ENCODE data around the gene CACNA1D. TPM values are rescaled to one million over a fixed set of nuclear protein-coding genes. Genes with fewer than 3 reads are reported as not detected.

The CACNA1D gene
- total RNA-seq, 1 donor from 2014 or later, result 11.6 TPM

DNA sequence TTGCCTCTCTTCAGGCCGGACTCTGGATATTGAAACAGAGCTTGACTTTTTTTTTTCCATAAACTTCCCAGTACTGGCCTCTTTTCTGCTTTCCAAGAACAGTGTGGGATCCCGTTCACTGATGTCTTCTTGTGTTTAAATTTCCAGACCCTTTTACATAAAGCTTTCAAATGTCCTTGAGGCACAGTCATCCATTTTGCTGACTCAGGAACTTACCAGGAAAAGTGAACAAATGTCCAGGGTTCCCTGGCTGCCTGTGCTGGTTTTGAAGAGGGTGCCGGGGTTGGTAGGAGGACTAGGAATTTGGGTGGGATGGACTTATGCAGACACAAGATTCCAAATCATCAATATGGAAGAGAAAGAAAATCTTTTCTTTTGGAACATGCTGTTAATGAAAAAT, 283.7 kb downstream of the CACNA1D start:
- DNase-seq (ENCODE audit: low spot score), result no peak

GRCh38 chr3:53780171-53780570, 285.8 kb downstream of the CACNA1D start:
- DNase-seq (ENCODE audit: low spot score), result no peak

DNA sequence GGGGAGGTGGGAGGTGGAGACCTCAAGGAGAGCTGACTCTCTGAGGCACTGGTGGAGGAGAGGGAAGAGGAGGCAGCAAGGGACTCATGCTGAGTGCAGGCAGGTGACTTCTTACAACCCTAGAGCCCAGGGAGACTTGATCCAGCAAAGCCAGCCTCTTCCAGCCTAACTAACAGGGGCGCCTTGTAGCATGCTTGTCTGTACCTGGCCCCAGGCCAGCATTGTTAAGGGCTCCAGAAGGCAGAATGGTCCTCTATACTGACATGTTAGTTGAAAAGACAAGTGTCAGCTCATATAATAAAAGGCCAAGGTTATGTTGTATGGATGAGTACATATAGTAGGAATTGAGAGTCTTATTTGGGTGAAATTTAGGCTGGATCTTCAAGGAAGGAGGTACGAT, 286.4 kb downstream of the CACNA1D start:
- no peak for DNase-seq (ENCODE audit: low spot score)

DNA sequence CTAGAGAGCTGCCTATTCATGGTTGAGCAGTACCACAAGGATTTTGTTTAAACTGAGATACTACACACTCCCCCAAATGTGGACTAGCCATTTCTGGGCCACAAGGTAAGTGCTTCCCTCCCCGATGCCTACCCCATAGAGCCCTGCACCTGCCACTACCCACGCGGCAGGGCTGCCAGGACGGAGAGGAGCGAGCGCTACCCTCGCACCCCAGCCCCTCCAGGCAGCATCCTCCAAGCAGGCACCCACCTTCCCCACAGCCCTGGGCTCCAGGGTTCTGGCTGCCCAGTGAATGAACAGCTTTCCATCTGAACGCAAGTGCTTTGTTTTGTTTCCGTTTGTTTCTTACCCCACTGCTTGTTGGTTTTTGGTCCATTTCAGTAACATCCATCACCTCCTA, 292.6 kb downstream of the CACNA1D start:
- DNase-seq (ENCODE audit: low spot score), result no peak

- no peak for DNase-seq (ENCODE audit: low spot score)
These were observed 293.6 kb downstream of the CACNA1D start for GRCh38 chr3:53788038-53788437.

- DNase-seq (ENCODE audit: low spot score), result no peak
These were observed 295.0 kb downstream of the CACNA1D start for GRCh38 chr3:53789459-53789858.

DNA sequence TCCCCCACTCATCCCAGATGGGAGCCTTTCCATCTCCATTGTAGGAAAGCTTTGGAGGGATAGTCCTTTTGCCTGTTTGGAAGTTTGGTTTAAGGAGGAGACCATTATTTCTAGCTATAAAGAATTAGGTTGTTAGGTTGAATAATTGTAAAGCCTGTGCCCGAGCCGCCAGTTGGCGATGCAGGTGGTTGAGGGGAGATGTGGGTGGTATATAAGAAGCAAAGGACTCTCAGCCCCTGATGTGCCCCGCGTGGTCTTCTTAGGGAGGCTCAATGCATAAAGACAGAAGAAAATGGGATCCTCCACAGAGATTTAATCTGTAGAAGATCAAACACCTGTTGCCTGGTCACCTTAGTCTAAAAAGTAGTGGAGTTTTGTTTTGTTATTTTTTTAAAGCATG, 296.1 kb downstream of the CACNA1D start:
- no peak for DNase-seq (ENCODE audit: low spot score)

DNA sequence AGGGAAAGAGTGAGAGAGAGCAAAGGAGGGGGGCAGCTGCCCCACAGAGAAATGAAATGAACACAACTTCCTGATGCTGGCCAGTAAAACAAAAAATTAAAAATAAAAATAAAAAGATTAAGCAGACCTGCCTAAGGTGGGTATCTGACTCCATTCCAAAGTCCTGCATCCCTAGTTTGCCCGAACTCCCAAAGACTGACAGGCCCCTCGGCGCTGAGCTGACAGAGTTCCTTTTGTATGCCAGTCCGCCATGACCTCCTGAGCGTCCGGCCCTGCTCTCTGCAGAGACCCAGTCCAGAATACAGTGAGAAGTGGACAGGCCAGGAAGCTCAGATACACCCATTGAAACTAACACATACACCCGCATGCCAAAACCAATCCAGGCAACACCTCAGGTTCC, 296.9 kb downstream of the CACNA1D start:
- no peak for DNase-seq (ENCODE audit: low spot score)

GRCh38 chr3:53792866-53793265, 298.5 kb downstream of the CACNA1D start:
- no peak for DNase-seq (ENCODE audit: low spot score)

DNA sequence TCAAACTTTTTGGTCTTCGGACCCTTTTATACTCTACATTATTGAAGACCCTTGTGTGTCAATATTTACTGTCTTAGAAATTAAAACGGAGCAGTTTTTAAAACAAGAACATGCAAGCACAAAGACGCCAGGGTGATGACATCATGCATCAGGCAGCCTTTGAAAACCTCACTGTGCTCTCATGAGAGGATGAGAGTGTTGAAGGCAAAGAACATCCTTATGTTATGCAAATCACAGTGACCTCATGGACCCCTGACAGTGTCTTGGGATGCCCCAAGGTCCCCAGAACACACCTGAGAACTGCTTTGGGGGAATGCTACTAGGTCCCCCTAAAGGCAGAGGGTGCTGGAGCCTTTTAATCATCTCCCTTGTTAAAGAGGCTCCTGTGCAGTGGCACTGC, 300.2 kb downstream of the CACNA1D start:
- DNase-seq (ENCODE audit: low spot score), result peak; percentile 48

- no peak for DNase-seq (ENCODE audit: low spot score)
These were observed 300.8 kb downstream of the CACNA1D start for GRCh38 chr3:53795176-53795575.

- peak; percentile 80 for DNase-seq (ENCODE audit: low spot score)
These were observed 301.6 kb downstream of the CACNA1D start for GRCh38 chr3:53795789-53796560.

DNA sequence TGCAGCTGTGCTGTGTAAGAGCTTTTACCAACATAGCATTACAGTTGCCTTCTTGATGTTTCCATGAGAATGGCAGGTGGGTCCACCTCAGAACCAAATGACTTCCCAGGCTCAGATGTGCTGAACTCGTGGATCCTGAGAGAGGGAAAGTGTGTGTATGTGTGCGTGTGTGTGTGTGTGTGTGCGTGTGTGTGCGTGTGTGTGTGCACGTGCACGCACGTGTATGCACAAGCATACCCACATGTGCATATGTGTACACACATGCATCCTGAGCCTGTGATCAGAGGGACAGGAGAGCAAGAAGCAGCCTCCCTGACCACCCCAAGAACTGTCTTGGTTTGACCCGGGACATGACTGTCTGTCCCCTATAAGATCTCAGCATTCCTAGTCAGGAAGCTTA, 303.7 kb downstream of the CACNA1D start:
- no peak for DNase-seq (ENCODE audit: low spot score)

DNA sequence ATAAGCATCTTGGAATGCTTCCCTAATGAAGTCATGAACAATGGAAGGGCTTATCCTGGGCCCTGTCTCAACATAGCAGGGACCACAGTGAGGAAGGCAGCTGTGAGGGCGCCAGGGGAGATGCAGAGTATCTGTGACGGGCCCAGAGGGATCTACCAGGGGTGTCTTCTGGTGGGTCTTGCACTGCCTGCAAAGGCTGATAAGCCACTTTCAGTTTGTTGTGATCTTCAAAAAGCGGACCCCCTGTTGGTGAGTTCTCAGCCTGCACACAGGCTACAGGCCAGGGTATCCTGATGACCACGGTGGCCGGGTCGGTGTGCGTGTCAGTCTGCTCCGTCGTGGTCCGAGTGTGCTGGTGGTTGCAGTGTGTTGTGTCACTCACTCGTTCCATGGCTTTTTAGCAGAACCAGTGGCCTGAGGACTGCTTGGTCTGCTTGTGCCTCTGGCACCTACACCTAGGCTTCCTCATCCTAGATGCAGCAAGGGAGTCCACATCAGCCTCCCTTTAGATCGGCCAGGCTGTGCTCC, 305.0 kb downstream of the CACNA1D start:
- no peak for DNase-seq (ENCODE audit: low spot score)

DNA sequence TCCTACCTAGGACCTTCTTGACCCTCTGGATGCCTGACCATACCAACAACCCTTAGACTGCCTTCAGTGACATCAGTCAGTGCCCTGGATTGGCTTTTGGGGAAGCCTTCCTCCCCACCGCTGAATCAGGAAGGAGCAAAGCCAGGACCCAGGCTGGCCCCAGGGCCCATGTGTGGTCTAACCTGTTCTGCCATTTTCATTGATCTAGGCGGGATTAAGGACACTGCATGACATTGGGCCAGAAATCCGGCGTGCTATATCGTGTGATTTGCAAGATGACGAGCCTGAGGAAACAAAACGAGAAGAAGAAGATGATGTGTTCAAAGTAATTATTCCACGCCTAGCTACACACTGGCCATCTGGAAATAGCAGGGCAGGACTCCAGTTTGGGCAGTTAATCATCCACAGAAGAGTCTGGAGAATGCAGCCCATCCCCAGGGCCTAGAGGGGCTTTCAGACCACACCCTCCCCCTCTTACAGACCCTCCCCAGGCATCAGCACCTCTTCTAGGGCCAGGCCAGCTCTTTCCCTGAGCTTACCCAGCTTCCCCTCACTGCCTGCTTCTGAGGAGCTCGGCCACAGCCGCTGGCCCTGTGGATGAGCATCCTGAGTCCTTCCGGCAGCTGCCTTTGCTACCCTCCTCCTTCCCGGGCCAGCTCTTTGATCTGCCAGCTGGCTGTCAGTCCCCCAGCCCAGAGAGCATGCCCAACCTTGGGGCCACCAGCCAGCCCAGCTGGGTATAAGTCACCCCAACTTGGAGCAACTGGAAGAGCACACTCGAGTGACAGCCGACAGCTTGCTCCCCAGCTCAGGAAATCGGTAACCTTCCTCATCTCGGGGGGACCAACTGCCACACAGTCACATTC, 305.9 kb downstream of the CACNA1D start:
- peak; percentile 79 for DNase-seq (ENCODE audit: low spot score)

DNA sequence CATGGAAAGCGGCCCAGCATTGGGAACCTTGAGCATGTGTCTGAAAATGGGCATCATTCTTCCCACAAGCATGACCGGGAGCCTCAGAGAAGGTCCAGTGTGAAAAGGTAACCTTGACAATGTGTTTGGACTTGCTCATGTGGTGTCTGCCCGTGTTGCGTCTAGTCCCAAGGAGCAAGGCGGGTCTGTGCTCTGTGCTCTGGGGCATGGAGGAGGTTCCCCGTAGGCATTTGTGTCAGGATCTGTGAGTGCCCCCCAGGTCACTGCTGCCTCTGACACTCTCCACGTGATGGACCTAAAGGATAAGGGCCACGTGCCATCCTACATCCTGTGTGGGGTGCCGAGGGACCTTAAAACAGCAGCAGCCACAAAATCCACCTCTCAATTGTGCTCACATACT, 306.9 kb downstream of the CACNA1D start:
- no peak for DNase-seq (ENCODE audit: low spot score)

DNA sequence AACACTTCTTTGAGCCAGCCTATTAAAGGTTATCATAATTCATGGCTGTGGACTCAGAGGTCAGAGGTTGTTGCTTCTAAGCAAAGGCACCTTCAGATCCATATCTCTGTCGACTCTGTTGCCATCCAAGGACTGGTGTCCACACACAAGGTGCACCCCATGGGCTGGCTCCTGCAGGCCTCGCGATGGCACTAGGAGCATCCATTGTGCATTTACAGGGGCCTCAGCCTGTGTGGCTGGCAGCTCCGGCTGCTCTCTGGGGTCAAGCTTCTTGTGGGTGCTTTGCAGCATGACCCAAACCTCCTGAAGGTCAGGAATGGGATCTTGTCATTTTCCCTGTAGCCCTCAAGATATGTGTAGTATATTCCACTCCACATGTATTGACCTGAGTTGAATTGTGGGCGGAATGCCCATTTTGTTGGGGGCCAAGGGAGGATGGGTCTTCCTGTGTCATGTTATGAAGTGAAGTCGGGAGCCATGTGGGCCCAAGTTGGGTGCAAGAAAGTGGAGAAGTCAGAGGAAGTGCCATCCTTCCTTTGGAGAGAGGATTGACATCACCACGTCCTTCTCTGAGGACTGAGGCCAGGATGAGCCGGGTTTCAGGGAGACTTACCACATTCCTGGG, 308.0 kb downstream of the CACNA1D start:
- no peak for DNase-seq (ENCODE audit: low spot score)

GRCh38 chr3:53803124-53803815, 308.9 kb downstream of the CACNA1D start:
- DNase-seq (ENCODE audit: low spot score), result no peak

DNA sequence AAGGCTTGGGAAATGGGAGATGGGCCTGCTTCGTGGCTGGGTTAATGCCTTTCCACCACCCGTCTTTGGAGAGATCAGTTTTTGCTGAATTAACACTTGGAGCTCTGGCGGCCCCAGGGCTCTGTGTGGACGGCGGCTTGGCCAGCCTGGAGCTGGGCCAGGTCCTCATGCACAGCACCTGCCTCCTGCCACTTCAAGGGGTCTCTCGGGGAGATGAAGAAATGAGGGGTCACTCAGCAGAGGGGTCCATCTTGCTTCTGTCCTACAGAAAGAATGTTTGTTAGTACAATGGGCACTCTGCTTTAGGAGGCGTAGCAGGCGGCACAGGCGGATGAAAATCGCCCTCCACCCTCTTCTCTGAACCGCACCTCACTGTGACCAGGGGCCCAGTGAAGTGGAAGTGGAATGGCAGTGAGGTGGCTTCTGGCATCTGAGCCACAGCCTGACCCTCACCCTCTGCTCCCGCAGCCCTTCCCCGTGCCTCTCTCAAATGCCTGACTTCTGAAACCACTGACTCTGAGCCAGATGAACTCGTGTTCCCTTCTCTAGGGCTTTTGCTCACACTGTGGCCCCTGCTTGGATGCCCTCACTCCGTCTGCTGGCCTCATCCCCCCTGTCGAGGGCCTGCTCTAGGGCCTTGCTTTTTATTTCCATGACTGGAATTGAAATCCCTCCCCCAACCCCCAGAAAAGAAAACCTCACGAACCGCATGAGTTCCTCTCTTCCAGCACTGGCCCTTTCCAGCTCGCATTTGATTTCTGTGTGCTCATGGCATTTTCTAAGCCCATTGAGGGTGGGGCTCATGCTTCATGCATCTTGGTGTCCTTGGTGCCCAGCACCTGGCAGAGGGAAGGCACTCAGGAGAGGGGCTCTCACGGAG, 309.6 kb downstream of the CACNA1D start:
- DNase-seq (ENCODE audit: low spot score), result no peak

- DNase-seq (ENCODE audit: low spot score), result peak; percentile 81
These were observed 310.5 kb downstream of the CACNA1D start for GRCh38 chr3:53804697-53805462.

Data from umbilical cord (tissue), 2 donors.